Measurements from ENCODE around the gene TDP1. TPM values are rescaled to one million over a fixed set of nuclear protein-coding genes. Genes with fewer than 3 reads are reported as not detected.

Gene TDP1
- total and polyA plus RNA-seq, 2 donors (not counting 1 experiment from before 2014, with no cell fraction given) = 20.5 to 55.9 TPM

GRCh38 chr14:89910691-89911009 lies 45.1 kb upstream of the TDP1 start:
- Histone ChIP-seq H3K4me3 (ENCODE audit: control extremely low read depth in 1 of 5, extremely low read depth in 1 of 5, insufficient read depth in 1 of 5, low read depth in 2 of 5, low read length in 4 of 5) (no peak overlapping the region), H3K27me3 (replicated peaks in 1 of 4; ENCODE audit: control extremely low read depth in 1 of 4, control insufficient read depth in 3 of 4, insufficient read depth in 4 of 4, low read length in 3 of 4) (no peaks in the 10 kb centered on the region), H3K79me2 (ENCODE audit: control insufficient read depth, insufficient read depth, low read length) (no peaks in the 10 kb centered on the region), H3K27ac (ENCODE audit: low read length in 2 of 2) (no peak overlapping the region), H3K9me3 (ENCODE audit: control extremely low read depth in 1 of 3, control insufficient read depth in 2 of 3, insufficient read depth in 1 of 3, low read length in 2 of 3) (no peaks in the 10 kb centered on the region), H2AFZ (ENCODE audit: insufficient read depth, low read depth, low read length, poor library complexity, severe bottlenecking) (no peak overlapping the region), H3K4me2 (replicated peaks; ENCODE audit: low read depth, low read length, poor library complexity, severe bottlenecking) (no peak overlapping the region), H3K36me3 (replicated peaks in 1 of 2; ENCODE audit: control extremely low read depth in 1 of 2, control insufficient read depth in 1 of 2, extremely low read depth in 1 of 2, insufficient read depth in 2 of 2, low read length in 1 of 2) (no peaks in the 10 kb centered on the region), H3K4me1 (ENCODE audit: control insufficient read depth in 2 of 2, insufficient read depth in 2 of 2, low read length in 2 of 2) (no peaks in the 10 kb centered on the region), H4K20me1 (ENCODE audit: control insufficient read depth, insufficient read depth, low read length, poor library complexity, severe bottlenecking) (no peaks in the 10 kb centered on the region), H3K9ac (ENCODE audit: low read length) (no peak overlapping the region)
- POLR2A ChIA-PET = no interaction called here
- Mint-ChIP-seq H3K27me3 (peaks cover 3% of the 10 kb centered on the region), H3K4me3 (no peak overlapping the region), H3K27ac (no peak overlapping the region), H3K4me1 (peaks cover 3% of the 10 kb centered on the region), H3K9me3 (ENCODE audit: insufficient read depth) (no peaks in the 10 kb centered on the region)
- CTCF ChIA-PET = interaction anchor here (0.6 to 4.0 kb wide), 5 partner anchors 10 to 883 kb away, joined by 3 to 18 read pairs (median 3); no protein-coding TSS in a partner anchor
- TF ChIP-seq CTCF (IDR thresholded peaks at IDR 0.05) (no peak), EZH2 (IDR thresholded peaks at IDR 0.05; ENCODE audit: borderline replicate concordance, insufficient read depth, low read depth, low read length, poor library complexity, severe bottlenecking) (no peak)
- ATAC-seq (ENCODE audit: low read depth) = no peak
- intact Hi-C loops (cut with micrococcal nuclease) = no loop called here
- no peak for DNase-seq
- 100% methylated on average over 1 of the region's 5 CpGs for WGBS (ENCODE audit: insufficient coverage)

- ATAC-seq (ENCODE audit: low read depth) (no peak), DNase-seq (no peak)
- Mint-ChIP-seq H3K27me3 (peaks cover 3% of the 10 kb centered on the region), H3K27ac (no peak overlapping the region), H3K4me3 (no peak overlapping the region), H3K4me1 (peaks cover 3% of the 10 kb centered on the region), H3K9me3 (ENCODE audit: insufficient read depth) (no peaks in the 10 kb centered on the region)
- Histone ChIP-seq H3K4me1 (ENCODE audit: control insufficient read depth in 2 of 2, insufficient read depth in 2 of 2, low read length in 2 of 2) (no peaks in the 10 kb centered on the region), H3K27me3 (replicated peaks in 1 of 4; ENCODE audit: control extremely low read depth in 1 of 4, control insufficient read depth in 3 of 4, insufficient read depth in 4 of 4, low read length in 3 of 4) (no peaks in the 10 kb centered on the region), H3K79me2 (ENCODE audit: control insufficient read depth, insufficient read depth, low read length) (no peaks in the 10 kb centered on the region), H2AFZ (ENCODE audit: insufficient read depth, low read depth, low read length, poor library complexity, severe bottlenecking) (no peak overlapping the region), H3K9ac (ENCODE audit: low read length) (no peak overlapping the region), H3K36me3 (replicated peaks in 1 of 2; ENCODE audit: control extremely low read depth in 1 of 2, control insufficient read depth in 1 of 2, extremely low read depth in 1 of 2, insufficient read depth in 2 of 2, low read length in 1 of 2) (no peaks in the 10 kb centered on the region), H3K4me2 (replicated peaks; ENCODE audit: low read depth, low read length, poor library complexity, severe bottlenecking) (no peak overlapping the region), H3K4me3 (ENCODE audit: control extremely low read depth in 1 of 5, extremely low read depth in 1 of 5, insufficient read depth in 1 of 5, low read depth in 2 of 5, low read length in 4 of 5) (no peak overlapping the region), H4K20me1 (ENCODE audit: control insufficient read depth, insufficient read depth, low read length, poor library complexity, severe bottlenecking) (no peaks in the 10 kb centered on the region), H3K9me3 (ENCODE audit: control extremely low read depth in 1 of 3, control insufficient read depth in 2 of 3, insufficient read depth in 1 of 3, low read length in 2 of 3) (no peaks in the 10 kb centered on the region), H3K27ac (ENCODE audit: low read length in 2 of 2) (no peak overlapping the region)
- CTCF ChIA-PET = interaction anchor here (0.5 to 4.0 kb wide), 7 partner anchors 9 to 883 kb away, joined by 3 to 18 read pairs (median 3); no protein-coding TSS in a partner anchor
- POLR2A ChIA-PET = no interaction called here
- 80% methylated on average over 8 of the region's 11 CpGs for WGBS (ENCODE audit: insufficient coverage)
- TF ChIP-seq EZH2 (IDR thresholded peaks at IDR 0.05; ENCODE audit: borderline replicate concordance, insufficient read depth, low read depth, low read length, poor library complexity, severe bottlenecking) (no peak), CTCF (IDR thresholded peaks at IDR 0.05) (no peak)
- intact Hi-C loops (cut with micrococcal nuclease) = no loop called here
Observed at GRCh38 chr14:89911010-89911919, 44.5 kb upstream of the TDP1 start.

Measured in B cell (primary cell).